ENCODE measurements around the gene PLXNB2. TPM values are rescaled to one million over a fixed set of nuclear protein-coding genes. Genes with fewer than 3 reads are reported as not detected.
"Not testable (repeated sequence)": the region's sequence is repeated elsewhere in the genome, so short reads cannot be mapped to it uniquely, and the experiment has no call there.

Gene PLXNB2
- total RNA-seq, 1 donor from 2014 or later: 146 TPM

DNA sequence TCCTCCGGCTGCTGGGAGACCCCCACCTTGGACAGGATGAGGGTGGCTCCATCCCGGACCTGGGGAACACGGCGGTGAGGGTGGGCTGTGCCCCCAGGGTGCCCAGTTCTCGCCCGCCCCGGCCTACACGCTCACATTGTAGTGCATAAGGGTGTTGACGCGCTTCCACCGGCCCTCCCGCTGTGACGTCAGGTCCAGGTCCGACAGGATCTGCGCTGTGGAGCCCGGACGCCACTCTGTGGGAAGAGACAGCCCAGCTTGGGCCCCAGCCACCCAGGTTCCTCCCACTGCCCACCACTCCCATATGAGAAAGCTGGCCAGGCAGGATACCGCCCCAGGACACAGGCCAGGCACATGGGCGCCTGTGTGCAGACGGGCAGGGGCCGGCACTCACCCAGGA, 29.0 kb downstream of the PLXNB2 start:
- DNase-seq: no peak

DNA sequence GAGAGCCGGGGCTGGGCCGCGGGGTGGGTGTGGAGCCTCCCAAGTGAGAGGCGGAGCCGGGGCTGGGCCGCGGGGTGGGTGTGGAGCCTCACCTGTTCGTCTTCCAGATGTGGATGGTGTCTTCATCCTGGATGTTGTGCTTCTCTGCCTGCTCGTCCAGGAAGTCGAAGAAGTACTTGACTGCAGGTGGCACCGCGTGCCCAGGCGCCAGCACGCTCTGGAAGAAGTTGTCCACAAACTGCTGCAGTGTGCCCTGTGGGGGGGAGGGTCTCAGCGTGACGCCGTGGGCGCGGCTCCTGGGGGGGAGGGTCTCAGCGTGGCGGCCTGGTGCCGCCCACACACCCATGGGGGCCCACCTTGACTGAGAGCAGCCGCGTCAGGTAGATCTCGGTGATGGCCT, 29.7 kb downstream of the PLXNB2 start:
- no peak for DNase-seq

DNA sequence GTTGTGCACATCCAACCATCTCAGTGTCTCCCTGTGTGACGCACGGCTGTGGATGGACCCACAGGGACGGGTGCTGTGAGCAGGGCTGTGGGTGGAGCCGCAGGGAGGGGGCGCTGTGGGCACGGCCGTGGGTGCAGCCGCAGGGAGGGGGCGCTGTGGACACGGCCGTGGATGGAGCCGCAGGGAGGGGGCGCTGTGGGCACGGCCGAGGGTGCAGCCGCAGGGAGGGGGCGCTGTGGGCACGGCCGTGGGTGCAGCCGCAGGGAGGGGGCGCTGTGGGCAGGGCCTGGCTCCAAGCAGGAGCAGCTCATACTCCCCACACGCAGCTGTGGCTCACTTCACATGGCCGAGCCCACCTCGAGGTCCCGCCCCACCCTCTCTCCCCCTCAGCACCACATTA, 31.3 kb downstream of the PLXNB2 start:
- no peak for DNase-seq

- no peak for DNase-seq
These were observed 32.0 kb downstream of the PLXNB2 start for GRCh38 chr22:50275181-50276055.

DNA sequence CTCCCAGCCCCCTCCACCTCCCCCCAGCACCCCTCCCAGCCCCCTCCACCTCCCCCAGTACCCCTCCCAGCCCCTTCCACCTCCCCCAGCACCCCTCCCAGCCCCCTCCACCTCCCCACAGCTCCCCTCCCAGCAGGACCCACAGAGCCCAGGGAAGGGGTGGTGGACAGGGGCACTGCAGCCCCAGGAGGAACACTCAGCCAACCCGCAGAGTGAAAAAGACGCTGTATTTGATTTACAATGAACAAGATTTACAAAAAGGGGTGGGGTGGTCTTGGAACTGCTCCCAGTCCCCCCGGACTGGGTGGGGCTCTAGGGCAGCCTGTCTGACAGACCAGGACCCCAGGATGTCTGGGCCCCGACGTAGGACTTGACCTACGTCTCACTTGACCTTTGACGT, 32.7 kb downstream of the PLXNB2 start:
- DNase-seq: no peak

DNA sequence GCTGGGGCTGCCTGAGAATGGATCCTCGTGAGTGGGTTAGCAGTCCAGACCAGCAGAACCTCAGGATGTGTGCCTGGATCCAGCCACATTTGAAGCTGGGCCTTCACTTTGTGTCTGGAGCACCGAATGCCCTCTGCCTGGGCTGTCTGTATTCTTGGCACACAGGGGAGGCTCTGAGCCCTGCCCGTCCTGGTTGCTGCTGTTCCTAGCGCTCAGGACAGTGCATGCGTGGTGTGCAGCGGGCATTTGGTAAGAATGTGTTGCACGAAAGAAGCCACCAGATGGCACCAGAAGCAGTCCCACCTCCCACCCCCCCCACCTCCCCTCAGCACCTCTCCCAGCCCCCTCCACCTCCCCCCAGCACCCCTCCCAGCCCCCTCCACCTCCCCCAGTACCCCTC, 33.1 kb downstream of the PLXNB2 start:
- peak; percentile 70 for DNase-seq

- DNase-seq: not testable (repeated sequence)
These were observed 33.7 kb downstream of the PLXNB2 start for GRCh38 chr22:50273781-50274180.

DNA sequence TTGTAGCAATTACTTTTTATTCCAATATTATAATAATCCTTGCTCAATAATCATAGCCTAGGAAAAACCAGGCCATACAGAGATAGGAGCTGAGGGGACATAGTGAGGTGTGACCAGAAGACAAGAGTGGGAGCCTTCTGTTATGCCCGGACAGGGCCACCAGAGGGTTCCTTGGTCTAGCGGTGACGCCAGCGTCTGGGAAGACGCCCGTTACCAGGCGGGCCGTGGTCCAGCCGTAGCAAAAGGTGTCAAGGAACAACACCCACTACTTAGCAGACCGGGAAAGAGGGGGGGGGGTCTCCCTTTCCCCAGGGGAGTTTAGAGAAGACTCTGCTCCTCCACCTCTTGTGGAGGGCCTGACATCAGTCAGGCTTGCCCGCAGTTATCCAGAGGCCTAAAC, 34.1 kb downstream of the PLXNB2 start:
- DNase-seq: not testable (repeated sequence)

DNA sequence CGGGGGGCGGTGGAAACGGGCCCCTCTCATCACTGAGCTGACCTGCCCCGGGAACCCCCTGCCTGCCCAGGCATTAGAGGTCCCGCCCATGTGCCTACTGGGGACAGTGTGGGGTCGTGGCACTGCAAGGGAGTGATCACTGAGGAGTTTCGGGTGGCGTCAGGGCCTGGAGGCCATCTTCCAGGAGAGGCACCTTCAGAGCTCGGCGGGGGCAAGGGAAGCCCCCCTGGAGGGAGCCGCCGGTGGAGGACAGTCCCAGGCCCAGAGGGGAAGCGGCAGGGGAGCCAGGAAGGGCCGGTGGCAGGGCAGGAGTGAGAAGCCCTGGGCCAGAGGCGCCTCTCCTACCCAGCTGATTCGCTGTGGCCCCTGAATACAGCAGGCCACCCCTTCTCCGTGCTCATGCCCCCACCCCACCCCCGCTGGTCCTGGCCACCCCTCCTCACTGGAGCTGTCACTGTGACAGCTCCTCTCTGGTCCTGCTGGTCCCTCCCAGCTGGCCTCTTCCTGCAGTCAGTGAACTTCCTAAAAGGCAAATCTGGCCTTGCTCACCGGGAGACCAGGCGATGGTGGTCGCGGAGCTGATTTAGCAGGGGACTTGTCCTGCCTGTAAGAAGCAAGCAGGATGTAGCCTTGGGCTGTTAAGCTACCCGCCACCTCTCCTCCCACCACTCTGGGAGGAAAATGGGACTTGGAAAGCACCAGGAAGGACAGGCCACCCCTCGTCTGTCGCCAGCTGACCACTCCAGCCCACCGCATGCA, 35.2 kb downstream of the PLXNB2 start:
- no peak for DNase-seq

DNA sequence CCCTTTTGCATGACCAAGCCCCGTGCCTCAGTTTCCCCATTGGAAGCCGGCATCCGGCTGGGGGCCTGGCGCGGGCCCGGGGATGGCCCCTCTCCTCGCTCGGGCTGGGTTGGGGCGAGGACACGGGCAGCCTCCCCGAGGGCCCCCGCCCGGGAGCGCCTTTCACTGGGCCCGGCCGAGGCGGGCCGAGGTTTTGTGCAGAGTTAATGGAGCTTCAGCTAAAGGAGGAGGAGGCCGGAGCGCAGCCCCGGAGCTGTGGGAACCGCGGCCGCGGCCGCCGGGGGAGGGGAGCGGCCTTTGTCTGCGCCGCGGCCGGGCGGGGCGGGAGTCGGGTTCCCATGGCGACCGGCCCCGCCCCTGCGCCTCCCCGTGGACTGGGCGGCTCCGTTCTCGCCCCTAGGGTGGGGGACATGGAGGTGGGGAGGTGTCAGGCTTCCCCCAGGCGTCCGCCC, 35.9 kb downstream of the PLXNB2 start:
- DNase-seq: peak; percentile 57

DNA sequence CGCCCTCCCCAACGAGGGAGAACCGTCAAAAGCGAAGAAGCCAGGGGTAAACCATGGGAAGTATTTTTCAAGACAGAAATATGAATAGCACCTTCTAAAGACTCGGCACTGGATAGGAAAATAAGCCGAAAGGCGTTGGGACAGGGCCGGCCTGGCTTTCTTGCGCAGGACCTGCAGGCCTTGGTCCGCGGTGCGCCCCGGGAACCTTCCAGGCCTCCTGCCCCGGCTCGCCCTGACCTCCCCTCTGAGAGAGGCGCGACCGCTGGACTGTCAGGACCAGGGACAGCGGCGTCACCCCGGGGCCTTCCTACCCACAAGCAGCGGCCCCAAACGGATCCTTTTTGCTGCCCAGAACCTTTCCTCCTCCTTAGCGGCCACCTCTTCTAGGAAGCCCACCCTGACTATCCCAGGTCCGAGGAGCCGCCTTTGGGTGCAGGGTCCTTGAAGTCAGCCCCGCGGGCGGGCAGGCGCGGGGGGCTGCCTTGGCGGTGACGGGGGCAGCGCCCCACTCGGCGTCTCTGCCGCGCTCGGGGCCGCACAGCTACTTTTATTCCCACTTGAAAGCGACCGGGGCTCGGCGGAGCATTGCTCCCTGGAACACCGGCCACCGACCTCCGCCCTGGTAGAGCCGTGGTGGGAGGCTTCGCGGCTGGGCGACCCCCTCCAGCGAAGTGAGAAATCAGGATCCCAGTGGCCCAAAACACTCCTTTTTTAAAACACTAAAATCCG, 36.6 kb downstream of the PLXNB2 start:
- peak; percentile 78 for DNase-seq

- DNase-seq: no peak
These were observed 37.3 kb downstream of the PLXNB2 start, which contains the start of gene MAPK11 for GRCh38 chr22:50269970-50270665. Gene MAPK11, minus strand, starts transcription at chr22:50270380. Its CDS starts 88 bp downstream, at chr22:50270292.

DNA sequence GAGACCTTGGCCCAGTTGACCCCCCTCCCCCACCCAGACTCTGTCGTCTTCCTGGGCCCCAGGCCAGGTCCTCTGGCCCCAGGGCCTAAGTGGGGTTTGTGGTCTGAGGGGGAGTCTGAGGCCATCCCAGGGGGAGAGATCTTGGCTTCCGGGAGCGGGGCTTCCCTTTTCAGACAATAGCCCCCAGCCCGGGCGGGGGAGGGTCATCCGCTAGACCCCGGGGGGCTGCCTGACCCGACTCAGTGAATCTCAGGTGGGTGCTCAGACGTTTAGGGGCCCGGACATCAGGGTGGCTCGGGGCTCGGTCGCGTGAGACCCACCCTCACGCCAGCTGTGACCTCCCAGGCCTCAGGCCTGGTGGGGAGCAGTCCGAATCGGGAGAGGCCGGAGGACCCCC, 37.9 kb downstream of the PLXNB2 start:
- DNase-seq: no peak

DNA sequence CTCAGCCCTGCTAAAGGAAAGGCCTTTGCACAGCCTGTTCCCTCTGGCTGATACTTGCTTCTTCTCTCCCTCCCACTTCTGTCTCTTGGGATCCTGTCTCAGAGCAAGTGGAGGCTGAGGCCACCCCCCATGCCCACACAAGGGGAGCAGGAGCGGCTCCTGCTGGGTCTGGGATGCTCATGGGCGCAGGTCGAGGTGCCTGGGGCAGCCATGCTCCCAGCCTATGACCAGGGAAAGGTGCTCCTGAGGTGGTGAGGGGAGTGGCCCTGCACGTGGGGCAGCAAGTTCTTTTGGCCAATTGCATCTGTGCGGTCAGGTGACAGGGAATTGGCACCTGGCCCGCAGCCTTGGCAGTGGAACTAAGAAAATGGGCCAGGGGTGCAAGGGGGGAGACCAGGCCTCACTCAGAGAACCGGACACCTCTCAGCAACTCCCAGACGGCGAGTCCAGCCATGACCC, 38.8 kb downstream of the PLXNB2 start:
- no peak for DNase-seq

DNA sequence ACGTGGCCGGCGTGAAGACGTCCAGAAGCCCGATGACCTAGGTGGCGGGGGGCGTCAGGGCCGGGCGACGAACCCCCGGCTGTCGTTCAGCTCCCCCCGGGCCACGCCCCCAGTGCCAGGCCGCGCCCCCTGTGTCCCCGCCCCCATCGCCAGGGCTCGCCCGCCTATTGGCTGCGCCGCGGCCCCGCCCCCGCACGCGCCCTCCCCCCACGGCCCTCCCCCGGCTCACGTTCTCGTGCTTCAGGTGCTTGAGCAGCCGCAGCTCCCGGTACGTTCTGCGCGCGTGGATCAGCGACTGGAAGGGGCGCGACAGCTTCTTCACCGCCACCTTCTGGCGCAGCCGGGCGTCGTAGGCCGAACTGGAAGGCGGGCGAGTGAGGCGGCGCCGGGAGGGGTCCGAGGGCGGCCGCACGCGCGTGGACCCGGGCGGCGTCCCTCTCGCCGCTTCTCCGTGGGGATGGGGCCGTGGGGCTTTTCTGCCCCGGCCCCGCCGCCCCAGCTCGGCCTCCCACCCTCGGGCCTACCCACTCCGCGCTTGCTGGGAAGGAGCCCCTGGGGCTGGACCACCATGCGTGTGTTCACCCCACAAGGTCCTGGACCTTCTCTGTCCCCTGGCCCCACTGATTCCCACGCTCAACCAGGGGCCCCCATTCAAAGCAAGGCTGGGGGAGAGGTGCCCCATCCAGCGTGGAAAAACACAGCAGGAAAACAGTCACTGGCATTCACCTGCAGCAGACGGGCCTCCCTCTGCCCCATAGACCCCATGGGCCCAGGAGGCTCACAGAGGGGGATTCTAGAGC, 39.7 kb downstream of the PLXNB2 start:
- peak; percentile 73 for DNase-seq

DNA sequence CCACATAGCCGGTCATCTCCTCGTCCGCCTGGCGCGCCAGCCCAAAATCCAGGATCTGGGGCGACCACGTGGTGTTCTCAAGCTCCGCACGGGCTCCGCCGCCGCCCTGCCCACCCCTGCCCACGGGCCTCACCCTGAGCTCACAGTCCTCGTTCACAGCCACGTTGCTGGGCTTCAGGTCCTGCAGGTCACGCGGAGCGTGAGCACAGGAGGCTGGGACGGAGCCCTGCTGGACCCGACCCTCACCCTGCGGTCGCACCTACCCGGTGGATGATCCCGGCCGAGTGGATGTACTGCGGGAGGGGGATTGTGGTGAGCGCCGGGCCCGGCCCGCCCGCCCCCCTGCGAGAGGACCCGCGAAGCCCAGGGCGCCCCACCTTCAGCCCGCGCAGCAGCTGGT, 40.5 kb downstream of the PLXNB2 start:
- DNase-seq: no peak

GRCh38 chr22:50264946-50265669, 42.3 kb downstream of the PLXNB2 start:
- DNase-seq: no peak

DNA sequence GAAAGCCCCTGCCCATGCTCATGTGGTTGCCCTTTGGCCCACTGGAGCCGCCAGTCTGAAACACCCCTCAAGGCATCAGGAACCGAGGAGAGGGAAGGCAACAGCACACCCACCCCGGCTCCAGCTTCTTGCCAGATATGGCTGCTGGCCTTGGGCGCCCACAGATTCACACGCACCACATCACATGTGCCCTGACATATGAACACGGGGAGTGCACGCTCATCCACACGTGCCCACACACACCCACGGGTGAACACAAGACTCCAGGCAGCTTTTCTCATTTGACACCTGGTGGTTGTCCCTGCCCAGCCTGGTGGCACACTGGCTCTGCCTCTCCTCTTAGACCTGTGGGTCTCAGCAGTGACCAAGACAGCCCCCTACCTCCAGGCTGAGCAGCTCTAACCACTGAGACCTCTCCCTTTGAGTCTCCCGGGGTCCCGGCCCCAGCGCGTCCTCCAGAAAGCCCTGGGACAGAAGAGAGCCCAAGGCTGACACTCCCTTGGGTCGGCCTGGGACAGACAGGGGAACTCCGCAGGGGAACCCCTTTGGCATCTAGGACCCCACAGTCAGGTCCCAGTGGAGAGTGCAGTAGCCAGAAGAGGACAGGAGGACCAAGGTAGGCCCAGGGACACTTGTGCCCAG, 43.2 kb downstream of the PLXNB2 start:
- DNase-seq: no peak

DNA sequence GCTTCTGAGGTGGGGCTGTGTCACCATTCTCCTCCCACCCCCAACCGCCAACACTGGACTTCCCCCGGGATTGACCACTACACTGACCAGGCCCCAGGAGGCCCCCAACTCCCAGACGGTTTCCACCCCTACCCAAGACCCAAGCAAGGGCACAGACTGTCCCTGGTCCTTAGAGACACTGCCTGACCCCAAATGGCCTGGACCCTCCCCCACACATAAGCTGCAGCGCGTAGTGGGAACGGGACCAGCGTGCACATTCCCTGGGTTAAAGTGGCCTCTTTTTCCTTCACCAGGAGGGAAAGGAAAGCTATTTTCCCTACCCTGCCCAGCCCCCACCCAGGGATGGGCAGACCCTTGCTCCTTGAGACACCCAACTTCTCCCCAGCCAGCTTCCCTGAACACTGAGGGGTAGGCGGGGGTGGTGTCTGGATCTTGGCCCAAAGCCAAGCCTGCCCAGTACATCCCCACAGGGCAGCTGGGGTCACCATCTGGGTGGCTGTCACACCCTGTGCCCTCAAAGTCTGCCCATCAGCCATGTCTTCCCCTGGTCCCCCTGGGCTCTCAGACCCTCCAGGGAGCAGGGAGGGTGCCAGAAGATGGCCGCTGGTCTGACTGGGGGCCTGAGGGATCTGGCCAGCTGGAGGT, 44.4 kb downstream of the PLXNB2 start:
- DNase-seq: no peak
